Psoas muscle (tissue), 8 donors: ENCODE results near the gene C19orf38. TPM values are rescaled to one million over a fixed set of nuclear protein-coding genes. Genes with fewer than 3 reads are reported as not detected.

Experiments
- ATAC-seq, 4 donors: fragments of 200-7000 bp; cut with Tn5 transposase; one replicate each; pipeline ENCODE4 v1.9.1; 2020; ENCODE audit warnings: moderate library complexity in 3 of 4, mild to moderate bottlenecking in 2 of 4
- DNase-seq, 2 donors: peaks; one replicate each; pipeline ENCODE4 v3.0.0-alpha.2; 2020
- H3K27ac ChIP-seq: fragments of 200-600 bp; one replicate; pipeline ENCODE4 v1.8.0; 2022
- H3K27me3 ChIP-seq, 3 donors: fragments of 200-600 bp in 1 of 3; one replicate each; pipeline versions ENCODE4 v1.6.1 to v1.8.0; 2013 to 2022; ENCODE audit warnings: low read length in 2 of 3, mild to moderate bottlenecking in 2 of 3, moderate library complexity in 1 of 3; ENCODE audit not compliant: insufficient read depth in 3 of 3
- H3K36me3 ChIP-seq, 2 donors: fragments of 200-600 bp in 1 of 2; one replicate each; pipeline versions ENCODE4 v1.6.1 to v1.8.0; 2013 to 2022; ENCODE audit warnings: low read depth in 1 of 2, mild to moderate bottlenecking in 1 of 2, moderate library complexity in 1 of 2; ENCODE audit not compliant: insufficient read depth in 1 of 2
- H3K4me1 ChIP-seq: fragments of 200-600 bp; one replicate; pipeline ENCODE4 v1.8.0; 2022
- H3K4me3 ChIP-seq: fragments of 200-600 bp; one replicate; pipeline ENCODE4 v1.8.0; 2022; ENCODE audit warnings: mild to moderate bottlenecking
- H3K9me3 ChIP-seq: fragments of 200-600 bp; one replicate; pipeline ENCODE4 v1.8.0; 2022
- CTCF ChIP-seq: fragments of 200-600 bp; IDR thresholded peaks from one replicate; pipeline ENCODE4 v1.8.0; 2022; ENCODE audit warnings: antibody characterized with exemption
- WGBS, 3 donors: extraction: QIAGEN DNeasy Blood & Tissue Kit; methylation state at CpG; one replicate each; pipeline versions ENCODE4 v1.1.6 to v1.1.7; 2013; 5-methylcytosine and 5-hydroxymethylcytosine counted together
- intact Hi-C, 2 donors: fragments of 100-400 bp; cut with DNase I; formaldehyde crosslinking; loops; one replicate each; pipeline versions ENCODE4 v1.11.0 to v1.14.2; 2022
- polyA plus RNA-seq, 3 donors: library from polyadenylated mRNA; stranded (reverse); fragments of 200-250 nt; gene quantifications; one replicate each; pipeline ENCODE4 v1.2.3, GENCODE V29; 2013
- total RNA-seq, 4 donors: library from RNA; stranded (reverse); fragmentation: NEBNext Ultra II Directional in 2 of 4; extraction: Animal tissue kit (Norgen Biotek cat#: 25700) in 2 of 4; gene quantifications; one replicate each; pipeline versions ENCODE4 v1.2.1 to v1.2.4, GENCODE V29; 2021 to 2023
- donor health status: healthy with polysubstance abuse.
- donor health status: DM: no; HTN: no; CAD: no; lungs with moderate emphysema.
- donor health status: Bipolar disorder and iron deficiency.
- donor health status: healthy.
- donor health status: DM: yes; HTN: yes; CAD: no.
- donor health status: DM: no; HTN: no; CAD: no.
- donor health status: DM: no; HTN: no; CAD: no.
- donor health status: DM: yes; HTN: yes; CAD: no.

Gene C19orf38
- total and polyA plus RNA-seq, 7 donors = 0.30 to 2.9 (median 1.3) TPM

DNA sequence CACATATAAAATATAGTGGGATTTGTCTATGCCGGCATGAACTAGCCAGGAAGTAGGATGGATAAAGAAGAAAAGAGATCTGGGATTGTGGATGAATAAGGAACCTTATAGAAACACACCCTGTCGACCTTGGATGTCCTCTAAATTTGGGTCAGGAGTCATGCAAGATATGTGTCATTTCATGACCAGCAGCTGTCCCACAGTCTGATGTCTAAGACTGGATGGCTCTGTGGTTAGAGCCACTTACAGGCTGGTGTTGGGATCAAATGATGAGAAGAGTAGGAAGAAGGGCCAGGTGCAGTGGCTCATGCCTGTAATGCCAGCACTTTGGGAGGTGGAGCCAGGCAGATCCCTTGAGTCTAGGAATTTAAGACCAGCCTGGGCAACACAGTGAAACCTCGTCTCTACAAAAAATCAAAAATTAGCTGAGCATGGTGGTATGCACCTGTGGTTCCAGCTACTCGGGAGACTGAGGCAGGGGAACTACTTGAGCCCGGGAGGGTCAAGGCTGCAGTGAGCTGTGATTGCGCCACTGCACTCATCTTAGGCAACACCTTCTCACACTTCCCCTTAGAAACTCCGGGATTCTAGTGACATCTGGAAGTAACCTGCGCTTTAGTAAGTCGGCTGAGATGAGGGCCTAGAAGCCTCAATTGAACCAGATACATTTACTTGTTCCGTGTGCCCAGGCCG lies 43.0 kb upstream of the C19orf38 start:
- 89 to 92% (median 90%) methylated on average over 11 of the region's 11 CpGs for WGBS, 3 donors
- DNase-seq (no peak), ATAC-seq (no peak)
- peaks cover 5 to 94% of the 10 kb centered on the region in 2 donors for H3K36me3 ChIP-seq
- no peak overlapping the region for H3K4me3 ChIP-seq
- no peaks in the 10 kb centered on the region for H3K9me3 ChIP-seq
- TF ChIP-seq CTCF = no peak
- no peaks in the 10 kb centered on the region for H3K27me3 ChIP-seq
- H3K4me1 ChIP-seq = no peaks in the 10 kb centered on the region
- no peak overlapping the region for H3K27ac ChIP-seq
- intact Hi-C loops = no loop called here

- ATAC-seq (no peak), DNase-seq (no peak)
- 86 to 90% (median 88%) methylated on average over 11 of the region's 11 CpGs for WGBS, 3 donors
- Histone ChIP-seq H3K9me3 (no peaks in the 10 kb centered on the region), H3K36me3 (peaks cover 5 to 94% of the 10 kb centered on the region in 2 donors), H3K4me1 (no peaks in the 10 kb centered on the region), H3K27me3 (no peaks in the 10 kb centered on the region), H3K27ac (no peak overlapping the region), H3K4me3 (no peak overlapping the region)
- intact Hi-C loops = no loop called here
- no peak for TF ChIP-seq CTCF
Observed at GRCh38 chr19:10805758-10806247, 42.4 kb upstream of the C19orf38 start.

DNA sequence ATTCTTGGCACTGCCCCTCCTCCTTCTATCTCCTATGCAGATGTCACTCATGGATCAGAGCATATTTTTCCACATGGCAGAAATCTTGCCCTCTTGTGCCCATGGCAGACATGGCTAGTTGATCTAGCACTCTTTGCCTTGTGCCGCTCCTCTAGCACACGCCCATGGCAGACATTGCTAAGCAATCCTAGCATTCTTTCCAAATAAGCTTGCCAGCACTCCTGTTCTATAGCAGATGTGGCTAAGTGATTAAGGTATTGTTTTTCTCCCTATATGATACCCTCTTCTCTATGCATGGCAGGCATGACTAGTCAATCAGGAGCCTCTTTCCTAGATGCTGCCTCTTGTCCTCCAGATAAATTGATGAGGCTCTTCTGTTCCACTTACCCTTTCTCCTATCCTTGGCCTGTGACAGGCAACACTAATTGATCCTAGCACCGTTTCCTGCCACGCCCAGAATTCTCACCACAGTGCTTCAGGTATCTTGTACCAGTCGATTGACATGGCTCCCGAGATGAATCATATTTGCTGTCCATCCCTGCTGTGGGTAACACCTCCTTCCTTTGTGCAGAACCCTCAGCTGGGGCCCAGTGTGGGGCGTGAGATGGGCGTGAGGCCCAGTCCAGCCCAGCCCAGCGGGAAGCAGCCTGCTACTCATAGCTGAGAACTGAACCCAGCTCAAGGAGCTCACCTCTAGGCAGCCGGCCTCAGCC lies 39.1 kb upstream of the C19orf38 start:
- Histone ChIP-seq H3K36me3 (peaks cover 0 to 92% of the 10 kb centered on the region in 2 donors), H3K27ac (no peak overlapping the region), H3K4me1 (no peaks in the 10 kb centered on the region), H3K4me3 (no peak overlapping the region), H3K9me3 (no peaks in the 10 kb centered on the region), H3K27me3 (no peaks in the 10 kb centered on the region)
- 85 to 88% (median 85%) methylated on average over 10 of the region's 10 CpGs for WGBS, 3 donors
- ATAC-seq (peak in 1 of 4 donors; percentile 23), DNase-seq (no peak)
- intact Hi-C loops = no loop called here
- no peak for TF ChIP-seq CTCF

- no peak overlapping the region for H3K27ac ChIP-seq
- no peaks in the 10 kb centered on the region for H3K27me3 ChIP-seq
- peaks cover 0 to 92% of the 10 kb centered on the region in 2 donors for H3K36me3 ChIP-seq
- intact Hi-C loops = no loop called here
- whole genome bisulfite sequencing, 3 donors = 85 to 92% (median 86%) methylated on average over 15 of the region's 15 CpGs
- DNase-seq = no peak
- H3K4me1 ChIP-seq = no peaks in the 10 kb centered on the region
- ATAC-seq = no peak
- H3K4me3 ChIP-seq = no peak overlapping the region
- no peak for TF ChIP-seq CTCF
- no peaks in the 10 kb centered on the region for H3K9me3 ChIP-seq
Observed at GRCh38 chr19:10809651-10810285, 38.4 kb upstream of the C19orf38 start.
